ENCODE data around the gene C16orf74.

Gene C16orf74

DNA sequence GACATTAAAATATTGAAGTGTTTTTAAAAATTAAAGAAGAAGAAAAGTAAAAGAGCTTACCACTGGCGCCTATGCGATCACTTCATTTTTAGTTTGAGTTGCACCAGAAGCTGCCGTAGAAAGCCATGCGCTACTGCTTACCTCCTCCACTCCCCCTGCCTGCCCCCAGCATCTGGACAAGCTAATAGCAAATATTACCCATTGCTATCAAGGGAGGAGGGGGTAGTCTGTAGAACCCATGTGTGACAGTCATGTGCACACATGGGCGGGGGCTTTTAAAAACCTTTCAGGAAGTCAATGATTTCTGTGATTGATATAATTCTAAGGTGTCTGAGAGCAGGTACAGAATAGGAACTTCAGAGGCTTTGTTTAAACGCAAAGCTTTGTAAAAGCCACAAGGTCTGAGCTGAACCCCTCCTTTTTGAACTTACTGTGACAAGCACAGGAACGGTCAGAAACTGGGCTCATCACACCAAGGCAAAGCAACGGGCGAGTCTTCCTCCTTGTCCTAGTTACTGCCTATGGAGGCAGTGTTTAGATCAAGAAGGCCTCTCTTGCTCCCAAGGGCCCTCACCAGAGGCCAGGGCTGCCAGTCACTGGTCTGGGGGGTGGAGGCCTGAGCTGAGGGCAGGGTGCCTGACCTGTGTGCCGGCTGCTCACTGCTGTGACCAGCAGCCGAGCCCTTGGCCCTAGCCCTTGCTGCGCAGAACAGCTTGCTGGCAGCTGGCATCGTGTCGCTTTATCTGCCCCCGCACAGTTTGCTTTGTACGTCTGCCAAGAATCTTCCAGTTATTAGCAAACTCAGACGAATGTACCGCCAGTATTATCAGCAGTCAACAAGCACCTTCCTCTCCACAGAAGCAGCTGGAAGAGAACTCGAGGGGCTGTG, 77.1 kb downstream of the C16orf74 start:
- TF ChIP-seq ZFX (IDR thresholded peaks at IDR 0.05; ENCODE audit: borderline replicate concordance) = no peak
- TF ChIP-seq, protein P1, sequence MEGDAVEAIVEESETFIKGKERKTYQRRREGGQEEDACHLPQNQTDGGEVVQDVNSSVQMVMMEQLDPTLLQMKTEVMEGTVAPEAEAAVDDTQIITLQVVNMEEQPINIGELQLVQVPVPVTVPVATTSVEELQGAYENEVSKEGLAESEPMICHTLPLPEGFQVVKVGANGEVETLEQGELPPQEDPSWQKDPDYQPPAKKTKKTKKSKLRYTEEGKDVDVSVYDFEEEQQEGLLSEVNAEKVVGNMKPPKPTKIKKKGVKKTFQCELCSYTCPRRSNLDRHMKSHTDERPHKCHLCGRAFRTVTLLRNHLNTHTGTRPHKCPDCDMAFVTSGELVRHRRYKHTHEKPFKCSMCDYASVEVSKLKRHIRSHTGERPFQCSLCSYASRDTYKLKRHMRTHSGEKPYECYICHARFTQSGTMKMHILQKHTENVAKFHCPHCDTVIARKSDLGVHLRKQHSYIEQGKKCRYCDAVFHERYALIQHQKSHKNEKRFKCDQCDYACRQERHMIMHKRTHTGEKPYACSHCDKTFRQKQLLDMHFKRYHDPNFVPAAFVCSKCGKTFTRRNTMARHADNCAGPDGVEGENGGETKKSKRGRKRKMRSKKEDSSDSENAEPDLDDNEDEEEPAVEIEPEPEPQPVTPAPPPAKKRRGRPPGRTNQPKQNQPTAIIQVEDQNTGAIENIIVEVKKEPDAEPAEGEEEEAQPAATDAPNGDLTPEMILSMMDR (IDR thresholded peaks at IDR 0.05) = no peak
- H3K27ac ChIP-seq = peak overlapping the region; percentile 67

DNA sequence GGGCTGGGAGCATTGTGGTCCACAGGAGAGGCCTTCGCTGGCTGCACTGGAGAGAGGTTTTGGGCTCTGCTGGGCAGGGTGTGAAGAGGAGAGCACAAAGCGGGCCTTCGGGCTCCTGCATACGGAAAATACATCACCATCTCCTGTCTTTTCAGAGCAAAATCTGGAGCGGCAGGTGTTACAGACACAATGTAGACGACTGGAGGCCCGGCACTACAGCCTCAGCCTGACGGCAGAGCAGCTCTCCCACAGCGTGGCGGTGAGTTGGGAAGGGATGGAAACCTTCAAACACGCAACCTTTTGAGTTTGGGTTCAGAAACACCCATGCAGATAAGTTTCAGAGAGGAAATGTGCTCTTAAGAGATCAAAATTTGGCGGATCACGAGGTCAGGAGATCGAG, 80.1 kb downstream of the C16orf74 start:
- TF ChIP-seq ZFX (IDR thresholded peaks at IDR 0.05; ENCODE audit: borderline replicate concordance) = no peak
- TF ChIP-seq, protein P1 (IDR thresholded peaks at IDR 0.05) = no peak
- no peak overlapping the region for H3K27ac ChIP-seq

DNA sequence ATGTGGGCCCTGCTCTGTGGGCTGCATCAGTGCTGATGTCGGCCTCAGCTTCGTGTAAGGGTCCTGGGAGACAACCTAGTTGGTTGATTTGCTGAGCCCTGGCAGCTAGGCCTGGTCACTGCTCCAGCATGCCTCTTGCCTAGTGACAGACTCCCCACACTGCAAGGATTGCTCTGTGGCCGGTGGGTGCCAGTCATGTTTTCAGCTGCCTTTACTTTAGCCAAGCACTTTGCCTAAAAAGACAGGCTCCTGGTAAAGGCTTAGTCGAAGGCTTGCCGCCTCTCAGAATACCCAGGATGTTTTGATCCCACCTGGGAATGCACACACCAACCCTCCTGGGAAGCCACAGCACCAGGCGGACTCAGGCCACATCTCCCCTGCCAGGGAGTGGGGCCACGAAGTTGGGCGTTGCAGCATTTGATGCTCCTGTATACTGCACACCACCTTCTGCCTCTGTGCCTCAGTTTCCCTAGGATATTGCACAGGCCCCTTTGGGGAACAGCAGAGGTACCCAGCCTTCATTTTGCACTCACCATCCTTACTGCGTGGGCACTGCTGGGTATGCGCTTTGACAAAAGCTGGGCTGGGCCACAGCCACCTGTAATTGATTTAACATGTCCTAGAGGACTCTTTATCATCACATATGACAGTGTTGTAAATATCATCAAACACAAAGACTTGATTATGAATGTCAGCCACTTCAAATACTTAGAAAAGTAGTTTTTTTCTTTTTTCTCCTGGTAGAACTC, 82.0 kb downstream of the C16orf74 start:
- no peak overlapping the region for H3K27ac ChIP-seq
- TF ChIP-seq ZFX (IDR thresholded peaks at IDR 0.05; ENCODE audit: borderline replicate concordance) = no peak
- TF ChIP-seq, protein P1 (IDR thresholded peaks at IDR 0.05) = no peak

DNA sequence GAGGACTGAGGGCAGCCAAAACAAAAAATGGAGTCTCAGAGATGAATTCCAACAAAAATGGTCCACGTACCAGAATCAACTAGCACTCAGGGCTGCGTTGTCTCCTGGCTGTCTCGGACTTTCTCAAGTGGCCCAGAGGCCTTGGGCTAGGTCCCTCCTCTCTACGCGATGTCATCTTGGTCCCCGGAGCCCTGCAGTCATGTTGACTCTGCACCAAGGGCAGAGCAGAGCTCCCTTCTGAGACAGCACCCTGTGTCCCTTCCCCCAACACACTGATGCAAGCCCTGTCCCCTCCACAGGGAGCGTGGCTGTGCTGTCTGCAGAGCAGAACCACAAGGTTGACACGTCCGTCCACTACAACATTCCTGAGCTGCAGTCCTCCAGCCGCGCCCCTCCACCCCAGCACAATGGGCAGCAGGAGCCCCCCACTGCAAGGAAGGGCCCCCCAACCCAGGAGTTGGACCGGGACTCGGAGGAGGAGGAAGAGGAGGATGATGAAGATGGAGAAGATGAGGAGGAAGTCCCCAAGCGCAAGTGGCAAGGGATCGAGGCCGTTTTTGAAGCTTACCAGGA, 83.0 kb downstream of the C16orf74 start:
- TF ChIP-seq ZFX (IDR thresholded peaks at IDR 0.05; ENCODE audit: borderline replicate concordance) = no peak
- TF ChIP-seq, protein P1 (IDR thresholded peaks at IDR 0.05) = no peak
- no peak overlapping the region for H3K27ac ChIP-seq

DNA sequence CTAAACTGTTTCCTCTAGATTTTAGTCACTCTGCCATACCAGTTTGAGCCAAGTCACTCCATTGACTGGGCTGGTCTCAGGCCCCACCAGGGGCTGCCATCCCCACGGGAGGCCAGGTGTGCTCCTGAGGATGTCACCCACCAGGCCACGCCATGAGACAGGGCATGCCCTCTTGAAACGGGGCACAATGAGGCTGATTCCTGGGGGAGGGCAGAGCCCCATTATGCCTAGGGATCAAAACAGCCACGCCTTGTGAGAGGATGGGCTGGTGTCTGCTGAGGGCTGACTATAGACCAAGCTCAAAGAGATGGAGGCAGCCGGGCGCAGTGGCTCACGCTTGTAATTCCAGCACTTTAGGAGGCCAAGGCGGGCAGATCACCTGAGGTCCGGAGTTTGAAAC, 83.6 kb downstream of the C16orf74 start:
- TF ChIP-seq, protein P1 (IDR thresholded peaks at IDR 0.05) = no peak
- TF ChIP-seq ZFX (IDR thresholded peaks at IDR 0.05; ENCODE audit: borderline replicate concordance) = no peak
- H3K27ac ChIP-seq = no peak overlapping the region

DNA sequence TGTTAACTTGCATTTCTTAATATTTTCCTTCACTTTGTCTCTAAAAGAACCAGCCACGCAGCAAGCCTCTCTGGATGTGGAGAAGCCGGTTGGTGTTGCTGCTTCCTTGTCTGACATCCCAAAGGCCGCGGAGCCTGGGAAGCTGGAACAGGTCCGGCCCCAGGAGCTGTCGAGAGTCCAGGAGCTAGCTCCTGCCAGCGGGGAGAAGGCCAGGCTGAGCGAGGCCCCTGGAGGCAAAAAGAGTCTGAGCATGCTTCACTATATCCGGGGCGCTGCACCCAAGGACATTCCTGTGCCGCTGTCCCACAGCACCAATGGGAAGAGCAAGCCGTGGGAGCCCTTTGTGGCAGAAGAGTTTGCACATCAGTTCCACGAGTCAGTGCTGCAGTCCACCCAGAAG, 85.0 kb downstream of the C16orf74 start:
- TF ChIP-seq ZFX (IDR thresholded peaks at IDR 0.05; ENCODE audit: borderline replicate concordance) = no peak
- TF ChIP-seq, protein P1 (IDR thresholded peaks at IDR 0.05) = no peak

More for the DNA sequence above, 85.0 kb downstream of the C16orf74 start:
- H3K27ac ChIP-seq = no peak overlapping the region; the same call in 1 of the 2 replicates

All from 22Rv1 (cell line).